ENCODE measurements around the gene USB1.

Gene USB1

GRCh38 chr16:58051821-58052603, 50.8 kb downstream of the USB1 start:
- no peak for DNase-seq

DNA sequence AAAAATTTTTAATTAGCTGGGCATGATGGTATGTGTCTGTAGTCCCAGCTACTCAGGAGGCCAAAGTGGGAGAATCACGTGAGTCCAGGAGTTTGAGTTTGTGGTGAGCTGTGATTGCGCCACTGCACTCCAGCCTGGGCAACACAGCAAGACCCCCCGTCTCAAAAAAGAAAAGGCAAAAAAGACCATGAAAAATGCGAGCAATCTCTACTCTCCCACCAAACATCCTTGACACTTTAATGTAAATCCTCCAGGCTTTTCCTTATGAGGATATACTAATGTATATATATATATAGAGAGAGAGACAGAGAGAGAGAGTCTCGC, 52.4 kb downstream of the USB1 start:
- no peak for DNase-seq

GRCh38 chr16:58054289-58054688, 53.1 kb downstream of the USB1 start:
- no peak for DNase-seq

DNA sequence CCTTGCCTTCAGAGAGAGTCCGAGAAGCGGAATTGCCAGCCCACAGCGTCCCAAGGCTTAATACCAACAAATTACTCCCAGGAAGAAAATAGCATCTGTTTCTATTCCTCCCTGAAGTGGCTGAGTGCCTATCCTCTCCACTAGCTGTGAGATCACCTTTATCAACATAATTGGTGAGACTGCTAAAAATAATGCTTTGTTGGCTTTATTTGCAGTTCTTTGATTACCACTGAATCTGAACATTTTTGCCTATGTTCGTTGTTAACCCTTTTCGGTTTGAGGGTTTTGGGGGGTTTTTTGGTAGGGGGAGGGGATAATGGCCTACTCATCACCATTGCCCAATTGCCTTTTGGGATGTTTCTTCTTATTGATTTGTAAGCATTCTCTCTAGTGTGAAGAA, 55.4 kb downstream of the USB1 start:
- DNase-seq = no peak

DNA sequence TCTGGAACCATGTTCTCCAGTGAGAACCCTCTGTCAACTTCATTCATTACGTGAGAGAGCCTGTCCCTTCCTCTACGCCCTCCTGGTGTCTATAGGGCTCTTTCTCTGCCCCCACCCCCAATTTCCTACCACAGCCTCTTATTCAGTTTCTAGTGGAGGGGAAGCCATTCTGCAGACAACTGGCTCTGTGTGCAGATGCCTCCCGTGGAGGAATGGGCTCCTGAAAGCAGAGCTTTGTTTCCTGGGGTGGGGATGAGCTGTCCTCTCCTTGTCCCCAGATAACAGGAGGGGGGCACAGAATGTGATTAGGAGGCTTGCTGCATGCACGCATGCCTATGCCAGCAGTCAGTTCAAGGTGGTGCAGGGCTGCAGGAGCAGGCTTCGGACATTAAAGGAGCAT, 55.9 kb downstream of the USB1 start:
- DNase-seq = no peak

- DNase-seq = no peak
Measured at GRCh38 chr16:58057784-58058183, 56.6 kb downstream of the USB1 start.

DNA sequence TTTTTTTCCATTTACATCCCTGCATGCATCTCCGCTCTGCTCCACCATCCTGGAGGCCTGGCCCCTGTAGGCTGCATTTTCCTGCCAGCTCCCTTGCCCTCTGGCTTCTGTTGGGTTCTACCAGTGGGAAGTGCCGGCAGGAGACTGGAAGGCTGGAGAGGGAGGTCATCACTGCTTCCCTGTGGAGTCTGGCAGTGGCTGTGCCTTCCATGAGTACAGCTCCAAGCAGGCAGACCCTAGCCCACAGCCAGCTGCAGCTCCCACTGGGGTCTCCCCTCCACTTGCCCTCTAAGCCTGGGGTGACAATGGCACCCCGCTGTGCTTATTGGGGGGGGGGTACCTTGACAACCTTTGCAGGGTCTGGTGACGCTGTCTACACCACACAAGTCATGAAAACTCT, 61.6 kb downstream of the USB1 start:
- DNase-seq = no peak

- no peak for DNase-seq
Measured at GRCh38 chr16:58063377-58064076, 62.3 kb downstream of the USB1 start.

DNA sequence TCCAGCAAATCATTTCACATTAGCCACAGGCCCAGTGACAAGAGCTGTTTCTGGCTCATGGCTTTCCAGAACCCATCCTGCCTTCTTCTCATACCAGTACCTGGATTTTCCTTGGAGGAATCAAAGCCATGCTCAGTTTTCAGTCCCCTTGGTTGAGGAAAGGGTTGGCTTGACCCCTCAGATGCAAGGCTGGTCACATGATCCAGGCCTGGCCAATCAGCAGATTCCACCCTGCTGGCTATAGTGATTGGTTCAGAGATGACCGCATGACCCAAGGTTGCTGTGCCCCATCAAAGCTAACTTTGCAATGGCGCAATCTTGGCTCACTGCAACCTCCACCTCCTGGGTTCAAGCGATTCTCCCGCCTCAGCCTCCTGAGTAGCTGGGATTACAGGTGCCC, 69.4 kb downstream of the USB1 start:
- DNase-seq = no peak
